ENCODE measurements around the gene ATE1. TPM values are rescaled to one million over a fixed set of nuclear protein-coding genes. Genes with fewer than 3 reads are reported as not detected.
A peak's percentile ranks its signal among the peaks of the same experiment; 100 is the strongest.
"Not testable (repeated sequence)": the region's sequence is repeated elsewhere in the genome, so short reads cannot be mapped to it uniquely, and the experiment has no call there.

ATE1 gene
- total RNA-seq, 1 experiment from 2014 or later = 23.8 TPM

GRCh38 chr10:121919666-121920065 is 8.2 kb downstream of the ATE1 start:
- POLR2A ChIA-PET = no interaction called here
- H3K27me3 Mint-ChIP-seq (ENCODE audit: low read depth) = no peaks in the 10 kb centered on the region
- H3K4me1 Mint-ChIP-seq = peaks cover 12% of the 10 kb centered on the region
- TF ChIP-seq FOXK1 (CRISPR knock-in tag; IDR thresholded peaks at IDR 0.05) (no peak), PRRX2 (CRISPR knock-in tag; IDR thresholded peaks at IDR 0.05) (no peak), ZNF263 (CRISPR knock-in tag; IDR thresholded peaks at IDR 0.05; ENCODE audit: low read depth) (no peak), CREB1 (CRISPR knock-in tag; IDR thresholded peaks at IDR 0.05) (no peak), KAT7 (CRISPR knock-in tag; IDR thresholded peaks at IDR 0.05; ENCODE audit: borderline replicate concordance) (no peak), GABPB1 (CRISPR knock-in tag; IDR thresholded peaks at IDR 0.05) (no peak), CBFB (CRISPR knock-in tag; IDR thresholded peaks at IDR 0.05; ENCODE audit: low read depth) (no peak), MAX (CRISPR knock-in tag; IDR thresholded peaks at IDR 0.05) (no peak), NR1H2 (CRISPR knock-in tag; IDR thresholded peaks at IDR 0.05) (no peak), NFATC4 (CRISPR knock-in tag; IDR thresholded peaks at IDR 0.05) (no peak), MYBL2 (CRISPR knock-in tag; IDR thresholded peaks at IDR 0.05) (no peak), ZNF425 (CRISPR knock-in tag; conservative IDR thresholded peaks at IDR 0.05) (no peak), ZNF512 (CRISPR knock-in tag; IDR thresholded peaks at IDR 0.05; ENCODE audit: borderline replicate concordance) (no peak), SMAD4 (CRISPR knock-in tag; IDR thresholded peaks at IDR 0.05) (no peak), ZNF138 (CRISPR knock-in tag; conservative IDR thresholded peaks at IDR 0.05) (no peak), TP53 (CRISPR knock-in tag; IDR thresholded peaks at IDR 0.05) (no peak), NFYB (CRISPR knock-in tag; conservative IDR thresholded peaks at IDR 0.05; ENCODE audit: low read depth) (no peak), ESRRA (CRISPR knock-in tag; IDR thresholded peaks at IDR 0.05; ENCODE audit: borderline replicate concordance) (no peak), TEAD1 (CRISPR knock-in tag; IDR thresholded peaks at IDR 0.05) (no peak)
- no peak overlapping the region for H3K27ac Mint-ChIP-seq
- H3K4me3 Mint-ChIP-seq = no peak overlapping the region
- CTCF ChIA-PET = no interaction called here
- H3K36me3 Mint-ChIP-seq = peaks cover 43% of the 10 kb centered on the region
- ATAC-seq (no peak), DNase-seq (ENCODE audit: low spot score) (no peak)
- H3K9me3 Mint-ChIP-seq = peaks cover 8% of the 10 kb centered on the region

- H3K36me3 Mint-ChIP-seq = peaks cover 47% of the 10 kb centered on the region
- H3K27me3 Mint-ChIP-seq (ENCODE audit: low read depth); H3K4me3 Mint-ChIP-seq; DNase-seq (ENCODE audit: low spot score); CTCF ChIA-PET; ATAC-seq; POLR2A ChIA-PET; H3K27ac Mint-ChIP-seq; H3K9me3 Mint-ChIP-seq: not testable (repeated sequence)
- peak; percentile 62; the same call in 1 of the 2 replicates for TF ChIP-seq NFYB (CRISPR knock-in tag; conservative IDR thresholded peaks at IDR 0.05; ENCODE audit: low read depth)
- peaks cover 12% of the 10 kb centered on the region for H3K4me1 Mint-ChIP-seq
These were observed 9.0 kb downstream of the ATE1 start for GRCh38 chr10:121918800-121919199.

- peak overlapping the region; percentile 46 for H3K27ac Mint-ChIP-seq
- POLR2A ChIA-PET = no interaction called here
- peaks cover 8% of the 10 kb centered on the region for H3K9me3 Mint-ChIP-seq
These were observed 13.2 kb downstream of the ATE1 start for GRCh38 chr10:121914661-121915060.

More at GRCh38 chr10:121914661-121915060, 13.2 kb downstream of the ATE1 start:
- DNase-seq (ENCODE audit: low spot score) (no peak), ATAC-seq (no peak)
- Mint-ChIP-seq H3K27me3 (ENCODE audit: low read depth) (no peaks in the 10 kb centered on the region), H3K4me3 (no peak overlapping the region), H3K4me1 (peaks cover 12% of the 10 kb centered on the region), H3K36me3 (peaks cover 63% of the 10 kb centered on the region)
- TF ChIP-seq ZNF532 (CRISPR knock-in tag; IDR thresholded peaks at IDR 0.05; ENCODE audit: borderline replicate concordance) = no peak
- TF ChIP-seq JAZF1 (CRISPR knock-in tag; IDR thresholded peaks at IDR 0.05) = no peak
- no peak for TF ChIP-seq ATF3 (CRISPR knock-in tag; conservative IDR thresholded peaks at IDR 0.05)
- no peak for TF ChIP-seq ZNF317 (CRISPR knock-in tag; IDR thresholded peaks at IDR 0.05; ENCODE audit: borderline replicate concordance, low read depth)
- CTCF ChIA-PET = no interaction called here

Data from WTC11 (cell line).